ENCODE data around the gene MAP3K9.
"Not testable (repeated sequence)": the region's sequence is repeated elsewhere in the genome, so short reads cannot be mapped to it uniquely, and the experiment has no call there.

DNA sequence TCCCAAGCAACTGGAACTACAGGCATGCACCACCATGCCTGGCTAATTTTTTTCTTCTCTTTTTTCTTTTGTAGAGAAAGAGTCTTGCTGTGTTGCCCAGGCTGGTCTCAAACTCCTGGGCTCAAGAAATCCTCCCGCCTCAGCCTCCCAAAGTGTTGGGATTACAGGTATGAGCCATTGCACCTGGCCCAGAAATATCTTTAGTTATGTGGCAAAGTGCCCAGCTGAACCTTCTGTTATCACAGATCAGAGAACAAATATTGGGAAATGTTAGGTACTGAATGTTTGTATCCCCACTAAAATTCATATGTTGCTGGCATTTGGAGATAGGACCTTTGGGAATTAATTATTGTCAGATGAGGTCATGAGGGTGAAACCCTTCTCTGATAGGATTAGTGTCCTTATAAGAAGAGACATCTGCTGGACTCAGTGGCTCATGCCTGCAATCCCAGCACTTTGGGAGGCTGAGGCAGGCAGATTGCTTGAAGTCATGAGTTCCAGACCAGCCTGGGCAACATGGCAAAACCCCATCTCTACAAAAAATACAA lies 105.6 kb downstream of the MAP3K9 start:
- not testable (repeated sequence) for TF ChIP-seq TCF7L2, POLR2AphosphoS5 (IDR thresholded peaks at IDR 0.05; ENCODE audit: low read depth, low read length)
- TF ChIP-seq, protein P1, sequence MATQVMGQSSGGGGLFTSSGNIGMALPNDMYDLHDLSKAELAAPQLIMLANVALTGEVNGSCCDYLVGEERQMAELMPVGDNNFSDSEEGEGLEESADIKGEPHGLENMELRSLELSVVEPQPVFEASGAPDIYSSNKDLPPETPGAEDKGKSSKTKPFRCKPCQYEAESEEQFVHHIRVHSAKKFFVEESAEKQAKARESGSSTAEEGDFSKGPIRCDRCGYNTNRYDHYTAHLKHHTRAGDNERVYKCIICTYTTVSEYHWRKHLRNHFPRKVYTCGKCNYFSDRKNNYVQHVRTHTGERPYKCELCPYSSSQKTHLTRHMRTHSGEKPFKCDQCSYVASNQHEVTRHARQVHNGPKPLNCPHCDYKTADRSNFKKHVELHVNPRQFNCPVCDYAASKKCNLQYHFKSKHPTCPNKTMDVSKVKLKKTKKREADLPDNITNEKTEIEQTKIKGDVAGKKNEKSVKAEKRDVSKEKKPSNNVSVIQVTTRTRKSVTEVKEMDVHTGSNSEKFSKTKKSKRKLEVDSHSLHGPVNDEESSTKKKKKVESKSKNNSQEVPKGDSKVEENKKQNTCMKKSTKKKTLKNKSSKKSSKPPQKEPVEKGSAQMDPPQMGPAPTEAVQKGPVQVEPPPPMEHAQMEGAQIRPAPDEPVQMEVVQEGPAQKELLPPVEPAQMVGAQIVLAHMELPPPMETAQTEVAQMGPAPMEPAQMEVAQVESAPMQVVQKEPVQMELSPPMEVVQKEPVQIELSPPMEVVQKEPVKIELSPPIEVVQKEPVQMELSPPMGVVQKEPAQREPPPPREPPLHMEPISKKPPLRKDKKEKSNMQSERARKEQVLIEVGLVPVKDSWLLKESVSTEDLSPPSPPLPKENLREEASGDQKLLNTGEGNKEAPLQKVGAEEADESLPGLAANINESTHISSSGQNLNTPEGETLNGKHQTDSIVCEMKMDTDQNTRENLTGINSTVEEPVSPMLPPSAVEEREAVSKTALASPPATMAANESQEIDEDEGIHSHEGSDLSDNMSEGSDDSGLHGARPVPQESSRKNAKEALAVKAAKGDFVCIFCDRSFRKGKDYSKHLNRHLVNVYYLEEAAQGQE (IDR thresholded peaks at IDR 0.05; ENCODE audit: insufficient read depth in 1 of 2, low read depth in 2 of 2, low read length in 1 of 2), result not testable (repeated sequence)
- TF ChIP-seq, protein P2, sequence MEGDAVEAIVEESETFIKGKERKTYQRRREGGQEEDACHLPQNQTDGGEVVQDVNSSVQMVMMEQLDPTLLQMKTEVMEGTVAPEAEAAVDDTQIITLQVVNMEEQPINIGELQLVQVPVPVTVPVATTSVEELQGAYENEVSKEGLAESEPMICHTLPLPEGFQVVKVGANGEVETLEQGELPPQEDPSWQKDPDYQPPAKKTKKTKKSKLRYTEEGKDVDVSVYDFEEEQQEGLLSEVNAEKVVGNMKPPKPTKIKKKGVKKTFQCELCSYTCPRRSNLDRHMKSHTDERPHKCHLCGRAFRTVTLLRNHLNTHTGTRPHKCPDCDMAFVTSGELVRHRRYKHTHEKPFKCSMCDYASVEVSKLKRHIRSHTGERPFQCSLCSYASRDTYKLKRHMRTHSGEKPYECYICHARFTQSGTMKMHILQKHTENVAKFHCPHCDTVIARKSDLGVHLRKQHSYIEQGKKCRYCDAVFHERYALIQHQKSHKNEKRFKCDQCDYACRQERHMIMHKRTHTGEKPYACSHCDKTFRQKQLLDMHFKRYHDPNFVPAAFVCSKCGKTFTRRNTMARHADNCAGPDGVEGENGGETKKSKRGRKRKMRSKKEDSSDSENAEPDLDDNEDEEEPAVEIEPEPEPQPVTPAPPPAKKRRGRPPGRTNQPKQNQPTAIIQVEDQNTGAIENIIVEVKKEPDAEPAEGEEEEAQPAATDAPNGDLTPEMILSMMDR (IDR thresholded peaks at IDR 0.05), result not testable (repeated sequence)

Measured in Panc1 (cell line).